DMS53 (cell line): ENCODE results near the gene CDC42EP3.

Source experiments
- DNase-seq: peaks from one replicate; lab custom pipeline; 2025; lab: John Stamatoyannopoulos, UW

CDC42EP3 gene

GRCh38 chr2:37656512-37657423, 14.7 kb downstream of the CDC42EP3 start:
- peak; percentile 54 for DNase-seq

- no peak for DNase-seq
Measured at GRCh38 chr2:37654932-37655841, 16.3 kb downstream of the CDC42EP3 start.

GRCh38 chr2:37654419-37654818, 17.0 kb downstream of the CDC42EP3 start:
- no peak for DNase-seq

- DNase-seq: peak; percentile 10
Measured at GRCh38 chr2:37653805-37654378, 17.6 kb downstream of the CDC42EP3 start.

GRCh38 chr2:37653093-37653492, 18.3 kb downstream of the CDC42EP3 start:
- DNase-seq: no peak

- peak; percentile 66 for DNase-seq
Measured at GRCh38 chr2:37652199-37652640, 19.2 kb downstream of the CDC42EP3 start.

GRCh38 chr2:37650548-37651093, 20.8 kb downstream of the CDC42EP3 start:
- no peak for DNase-seq

- no peak for DNase-seq
Measured at GRCh38 chr2:37649518-37649917, 21.9 kb downstream of the CDC42EP3 start.

GRCh38 chr2:37648331-37649011, 23.0 kb downstream of the CDC42EP3 start:
- peak; percentile 17 for DNase-seq

GRCh38 chr2:37647971-37648330, 23.5 kb downstream of the CDC42EP3 start:
- DNase-seq: no peak

GRCh38 chr2:37645836-37646235, 25.6 kb downstream of the CDC42EP3 start:
- no peak for DNase-seq

GRCh38 chr2:37645362-37645761, 26.1 kb downstream of the CDC42EP3 start:
- peak; percentile 21 for DNase-seq

- DNase-seq: no peak
Measured at GRCh38 chr2:37644191-37644590, 27.3 kb downstream of the CDC42EP3 start.

- no peak for DNase-seq
Measured at GRCh38 chr2:37643730-37644078, 27.7 kb downstream of the CDC42EP3 start.

GRCh38 chr2:37642907-37643729, 28.3 kb downstream of the CDC42EP3 start:
- peak; percentile 8 for DNase-seq

- DNase-seq: peak; percentile 33
Measured at GRCh38 chr2:37641582-37642171, 29.8 kb downstream of the CDC42EP3 start.

GRCh38 chr2:37639631-37640030, 31.8 kb downstream of the CDC42EP3 start:
- DNase-seq: no peak

GRCh38 chr2:37638973-37639372, 32.5 kb downstream of the CDC42EP3 start:
- DNase-seq: peak; percentile 47

GRCh38 chr2:37637985-37638384, 33.5 kb downstream of the CDC42EP3 start:
- DNase-seq: peak; percentile 33

- DNase-seq: peak; percentile 36
Measured at GRCh38 chr2:37637190-37637860, 34.1 kb downstream of the CDC42EP3 start.
